A204.1 (cell line): Measurements from ENCODE around the gene TYMP.

Source experiments
- FAIRE-seq: peaks from 2 replicates; lab custom pipeline; 2012; peaks lifted over from hg19 to GRCh38; lab: Jason Lieb, UNC

The TYMP gene

DNA sequence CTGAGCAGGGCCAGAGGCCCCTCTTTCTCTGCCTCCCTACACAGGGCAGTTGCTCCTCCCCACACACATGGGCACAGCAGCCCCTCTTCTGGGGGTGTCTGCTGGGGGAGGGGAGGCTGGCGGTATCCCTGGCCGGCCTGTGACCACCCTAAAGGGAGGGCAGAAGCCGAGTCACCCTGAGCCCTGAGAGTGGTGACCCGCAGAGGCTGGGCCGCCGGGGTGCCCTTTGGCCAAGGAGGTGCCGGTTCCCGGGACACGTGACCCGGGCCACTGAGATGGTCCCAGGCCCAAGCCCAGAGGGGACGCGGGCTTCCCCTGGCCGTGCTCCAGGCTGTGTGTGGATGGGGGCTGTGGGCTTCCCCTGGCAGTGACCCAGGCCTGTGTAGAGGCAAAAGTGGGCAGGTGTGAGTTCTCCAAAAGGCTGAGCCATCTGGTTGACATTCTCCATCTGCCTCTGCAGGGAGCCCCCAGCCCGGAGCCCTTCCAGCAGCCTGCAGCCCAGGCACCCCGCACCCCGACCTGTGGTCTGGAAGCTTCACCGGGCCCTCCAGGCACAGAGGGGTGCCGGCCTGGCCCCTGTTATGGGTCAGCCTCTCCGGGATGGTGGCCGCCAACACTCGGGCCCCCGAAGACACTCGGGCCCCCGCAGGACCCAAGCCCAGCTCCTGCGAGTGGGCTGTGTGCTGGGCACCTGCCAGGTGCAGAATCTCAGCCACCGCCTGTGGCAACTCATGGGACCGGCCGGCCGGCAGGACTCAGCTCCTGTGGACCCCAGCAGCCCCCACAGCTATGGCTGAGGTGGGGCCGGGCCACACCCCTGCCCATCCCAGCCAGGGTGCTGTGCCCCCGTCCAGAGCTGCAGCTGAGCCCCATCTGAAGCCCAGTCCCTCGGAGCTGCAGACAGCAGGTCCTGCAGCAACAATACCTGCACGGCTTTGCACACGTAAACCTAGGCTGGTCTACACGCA is 47.4 kb downstream of the TYMP start:
- no peak for FAIRE-seq

DNA sequence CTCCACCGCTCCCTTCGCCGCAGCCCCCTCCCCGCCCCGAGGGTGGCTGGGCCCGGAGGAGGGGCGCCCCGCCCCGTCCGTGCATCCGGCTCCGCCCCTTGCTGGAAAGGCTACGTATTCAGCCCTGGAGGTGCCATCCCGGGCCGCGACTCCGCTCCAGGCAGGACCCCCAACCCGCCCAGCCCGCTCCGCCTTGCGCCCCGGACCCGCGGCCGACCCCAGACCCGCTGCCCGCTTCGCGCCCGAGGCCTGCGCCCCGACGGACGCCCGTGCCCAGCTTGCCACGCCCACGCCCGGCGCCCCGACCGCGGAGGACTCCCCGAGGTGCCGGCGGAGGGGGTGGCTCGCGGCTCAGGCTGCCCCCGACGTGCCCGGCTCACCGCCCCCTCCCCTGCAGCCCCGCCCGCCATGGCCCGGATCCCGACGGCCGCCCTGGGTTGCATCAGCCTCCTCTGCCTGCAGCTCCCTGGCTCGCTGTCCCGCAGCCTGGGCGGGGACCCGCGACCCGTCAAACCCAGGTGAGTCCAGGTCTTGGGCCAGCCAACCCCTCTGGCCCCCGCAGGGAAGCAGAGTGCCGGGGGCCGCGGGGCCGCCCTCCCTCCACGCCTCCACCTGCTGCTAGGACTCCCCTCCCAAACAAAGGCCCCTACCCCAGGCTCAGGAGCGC is 48.2 kb downstream of the TYMP start, which contains the start of gene ADM2:
Gene ADM2 (plus strand): TSS at position 104 of the 667 bp plus-strand sequence. CDS start 305 bp downstream, at position 409.
- FAIRE-seq, result no peak

DNA sequence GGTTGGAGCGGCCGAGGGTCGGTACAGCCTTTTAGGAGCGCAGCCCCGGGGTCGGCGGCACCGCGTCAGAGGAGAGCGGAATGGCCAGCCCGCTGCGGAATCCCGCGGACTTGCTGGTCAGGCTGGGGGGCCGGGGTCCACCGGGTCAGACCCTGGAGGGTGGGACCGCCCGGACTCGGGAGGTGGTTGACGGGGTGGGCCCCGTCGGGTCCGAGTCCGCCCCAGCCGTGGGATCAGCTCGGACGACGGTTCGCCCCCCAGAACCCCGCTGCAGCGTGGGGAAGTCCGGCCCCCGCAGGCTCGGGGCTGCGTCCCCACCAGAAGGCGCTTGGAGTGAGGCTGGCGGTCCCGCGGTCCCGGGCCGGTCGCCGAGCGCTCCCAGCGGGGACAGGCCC is 48.8 kb downstream of the TYMP start:
- no peak for FAIRE-seq

- FAIRE-seq, result no peak
Observed at GRCh38 chr22:50479721-50480120, 50.1 kb downstream of the TYMP start.

DNA sequence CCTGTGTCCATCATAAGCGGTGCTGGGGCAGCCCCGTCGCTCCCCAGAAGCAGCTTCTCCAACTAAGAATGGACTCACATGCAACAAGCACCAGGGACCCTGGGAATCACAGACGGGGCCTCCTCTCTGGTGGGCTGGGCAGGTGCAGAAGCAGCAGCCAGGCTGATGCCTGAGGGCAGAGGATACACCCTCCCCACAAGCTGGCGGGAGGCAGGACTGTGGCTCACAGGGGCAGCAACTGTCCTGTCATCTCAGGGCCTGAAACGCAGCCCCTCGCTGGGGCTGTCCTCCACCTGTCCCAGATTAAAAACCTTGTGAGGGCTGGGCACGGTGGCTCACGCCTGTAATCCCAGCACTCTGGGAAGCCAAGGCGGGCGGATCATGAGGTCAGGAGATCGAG is 51.9 kb downstream of the TYMP start:
- no peak for FAIRE-seq

GRCh38 chr22:50476868-50477267 is 52.9 kb downstream of the TYMP start:
- no peak for FAIRE-seq
